ENCODE results near the gene CLRN2. TPM values are rescaled to one million over a fixed set of nuclear protein-coding genes. Genes with fewer than 3 reads are reported as not detected.

CLRN2 gene
- total RNA-seq, 1 experiment from 2014 or later = not detected

- peaks cover 24% of the 10 kb centered on the region; the same call in 1 of the 2 replicates for H3K79me2 ChIP-seq (ENCODE audit: insufficient read depth, low read length)
- peaks cover 20 to 32% of the 10 kb centered on the region in 2 experiments for H3K36me3 ChIP-seq (ENCODE audit: control insufficient read depth in 1 of 2, insufficient read depth in 2 of 2, low read length in 2 of 2)
- ATAC-seq (no peak), DNase-seq (ENCODE audit: low read depth, low spot score) (no peak)
- CTCF ChIA-PET = no interaction called here
- POLR2A ChIA-PET = no interaction called here
- RAD21 ChIA-PET (ENCODE audit: low non-redundant PET in 1 of 2, low total read pairs in 2 of 2, uncharacterized antibody in 2 of 2, unreplicated experiment in 2 of 2) = no interaction called here
- no peak overlapping the region for H3K4me2 ChIP-seq (ENCODE audit: low read length)
- H3K9me3 ChIP-seq (ENCODE audit: control insufficient read depth in 1 of 2, insufficient read depth in 1 of 2, low read depth in 1 of 2, low read length in 2 of 2) = no peaks in the 10 kb centered on the region
- no peak overlapping the region for H2AFZ ChIP-seq (ENCODE audit: low read depth, low read length, poor library complexity, severe bottlenecking)
- H3K9ac ChIP-seq (ENCODE audit: low read length) = no peak overlapping the region
- no peaks in the 10 kb centered on the region; the same call in 1 of the 2 replicates for H4K20me1 ChIP-seq (ENCODE audit: insufficient read depth)
- intact Hi-C loops (cut with micrococcal nuclease) = no loop called here
- TF ChIP-seq ELF1 (IDR thresholded peaks at IDR 0.05; ENCODE audit: borderline replicate concordance, low read depth) (no peak), EZH2phosphoT487 (IDR thresholded peaks at IDR 0.05; ENCODE audit: borderline replicate concordance) (no peak), POLR2AphosphoS5 (IDR thresholded peaks at IDR 0.05; ENCODE audit: low read depth, low read length) (no peak), CEBPB (IDR thresholded peaks at IDR 0.05; ENCODE audit: low read depth) (no peak), ATF3 (IDR thresholded peaks at IDR 0.05) (no peak), ZNF274 (IDR thresholded peaks at IDR 0.05; ENCODE audit: low read depth, low read length) (no peak), REST (IDR thresholded peaks at IDR 0.05; ENCODE audit: low read depth) (no peak), EGR1 (IDR thresholded peaks at IDR 0.05; ENCODE audit: low read depth) (no peak), YY1 (IDR thresholded peaks at IDR 0.05; ENCODE audit: extremely low read depth, insufficient replicate concordance, low read depth, low read length) (no peak), CBX3 (IDR thresholded peaks at IDR 0.05; ENCODE audit: low read depth) (no peak), FOSL1 (IDR thresholded peaks at IDR 0.05; ENCODE audit: low read depth) (no peak), EZH2 (IDR thresholded peaks at IDR 0.05) (no peak), SIN3A (IDR thresholded peaks at IDR 0.05; ENCODE audit: low read depth) (no peak), ZBTB33 (IDR thresholded peaks at IDR 0.05; ENCODE audit: extremely low read depth, insufficient replicate concordance, low read length) (no peak), JUND (IDR thresholded peaks at IDR 0.05) (no peak), RAD21 (IDR thresholded peaks at IDR 0.05; ENCODE audit: low read depth) (no peak), POLR2A (IDR thresholded peaks at IDR 0.05; ENCODE audit: borderline replicate concordance, extremely low read depth, insufficient read depth, insufficient read length) (no peak), MAX (IDR thresholded peaks at IDR 0.05) (no peak), SRF (IDR thresholded peaks at IDR 0.05; ENCODE audit: low read depth) (no peak)
- H3K27ac ChIP-seq (ENCODE audit: low read depth, low read length) = no peak overlapping the region
- peaks cover 0 to 10% of the 10 kb centered on the region in 2 experiments; a peak in 1 of 4 replicates for H3K4me1 ChIP-seq (ENCODE audit: control insufficient read depth in 1 of 2, insufficient read depth in 2 of 2, low read length in 2 of 2)
- H3K9me2 ChIP-seq (ENCODE audit: insufficient read depth) = no peaks in the 10 kb centered on the region
- BruUV-seq (replicated peaks) = no TSS peak
- no peak overlapping the region for H3K4me3 ChIP-seq (replicated peaks in 1 of 2; ENCODE audit: low read depth in 1 of 2, low read length in 2 of 2)
- H3K27me3 ChIP-seq (ENCODE audit: insufficient read depth, low read length) = no peaks in the 10 kb centered on the region
Observed at GRCh38 chr4:17490575-17491059, 24.3 kb upstream of the CLRN2 start.

All from HCT116 (cell line).